Kidney epithelial cell (primary cell): ENCODE measurements around the gene MRPS7. TPM values are rescaled to one million over a fixed set of nuclear protein-coding genes. Genes with fewer than 3 reads are reported as not detected.

Experiments used
- DNase-seq: peaks from one replicate; pipeline ENCODE4 v3.0.0-alpha.2; 2010; ENCODE audit warnings: low read depth
- H3K27me3 ChIP-seq: 2 replicates; pipeline ENCODE4 v1.6.0; 2011; ENCODE audit warnings: low read length; ENCODE audit not compliant: control insufficient read depth, insufficient read depth
- H3K36me3 ChIP-seq: 2 replicates; pipeline ENCODE4 v1.5.1; 2011; ENCODE audit warnings: low read length; ENCODE audit not compliant: control insufficient read depth, insufficient read depth
- H3K4me3 ChIP-seq: 2 replicates; pipeline ENCODE4 v1.5.1; 2011; ENCODE audit warnings: low read depth, mild to moderate bottlenecking, control low read depth, low read length
- CTCF ChIP-seq: IDR thresholded peaks from 2 replicates; pipeline ENCODE4 v1.5.1; 2011; ENCODE audit warnings: mild to moderate bottlenecking, moderate library complexity, low read length, control low read depth, inconsistent platforms; ENCODE audit not compliant: insufficient read depth, poor library complexity, severe bottlenecking
- total RNA-seq: library from RNA; depleted of rRNA; stranded (reverse); fragments of >200 nt; gene quantifications from 2 replicates; pipeline ENCODE4 v1.2.3, GENCODE V29; 2015

The MRPS7 gene
- total RNA-seq, 1 donor from 2014 or later: 57.8 TPM

GRCh38 chr17:75260641-75261335 is 891 bp upstream of the MRPS7 start:
- H3K27me3 ChIP-seq: no peaks in the 10 kb centered on the region
- TF ChIP-seq CTCF: no peak
- H3K4me3 ChIP-seq: peak overlapping the region; percentile 98
- DNase-seq: no peak
- no peaks in the 10 kb centered on the region for H3K36me3 ChIP-seq

- Histone ChIP-seq H3K27me3 (no peaks in the 10 kb centered on the region), H3K36me3 (no peaks in the 10 kb centered on the region), H3K4me3 (peak overlapping the region; percentile 98)
- DNase-seq: no peak
- no peak for TF ChIP-seq CTCF
Measured at GRCh38 chr17:75262112-75262606, 480 bp downstream of the MRPS7 start.

- no peak overlapping the region for H3K4me3 ChIP-seq
Measured at GRCh38 chr17:75263055-75263454, 1.4 kb downstream of the MRPS7 start.

GRCh38 chr17:75265614-75266315 is 4.1 kb downstream of the MRPS7 start:
- H3K36me3 ChIP-seq: no peaks in the 10 kb centered on the region
- no peak for TF ChIP-seq CTCF
- no peak overlapping the region for H3K4me3 ChIP-seq
- DNase-seq: no peak
- no peaks in the 10 kb centered on the region for H3K27me3 ChIP-seq

More at GRCh38 chr17:75263055-75263454, 1.4 kb downstream of the MRPS7 start:
- no peak for DNase-seq
- no peak for TF ChIP-seq CTCF
- Histone ChIP-seq H3K27me3 (no peaks in the 10 kb centered on the region), H3K36me3 (no peaks in the 10 kb centered on the region)

GRCh38 chr17:75266316-75267152 is 4.9 kb downstream of the MRPS7 start:
- no peak for DNase-seq
- Histone ChIP-seq H3K36me3 (no peaks in the 10 kb centered on the region), H3K27me3 (no peaks in the 10 kb centered on the region), H3K4me3 (no peak overlapping the region)
- no peak for TF ChIP-seq CTCF
